A549 (cell line): Measurements from ENCODE around the gene TEKTIP1. TPM values are rescaled to one million over a fixed set of nuclear protein-coding genes. Genes with fewer than 3 reads are reported as not detected.
A peak's percentile ranks its signal among the peaks of the same experiment; 100 is the strongest.

ENCODE experiments used
- ATAC-seq, 2 experiments: fragments of 200-7000 bp in 1 of 2; fragments of >200 bp in 1 of 2; cut with Nextera tagmentation in 1 of 2; cut with Tn5 transposase in 1 of 2; 3 replicates each; pipeline versions ENCODE4 v1.8.0 to v1.9.1; 2018 to 2020; ENCODE audit warnings: mild to moderate bottlenecking in 1 of 2, moderate library complexity in 1 of 2
- CTCF ChIA-PET: fragments of 300-600 bp; sonication (Branson Sonifier 250); formaldehyde crosslinking; extraction: SDS; loops from one replicate; lab custom pipeline; 2021; ENCODE audit warnings: antibody characterized with exemption, inconsistent platforms; lab: Yijun Ruan, JAX
- POLR2A ChIA-PET: fragments of 350-600 bp; formaldehyde crosslinking; extraction: SDS; loops from one replicate; lab custom pipeline; 2021; ENCODE audit warnings: antibody characterized with exemption, inconsistent platforms; lab: Yijun Ruan, JAX
- DNase-seq, 2 experiments: peaks; one replicate each; pipeline versions ENCODE4 v3.0.0 to v3.0.0-alpha.2; 2011 to 2016; ENCODE audit warnings: low read depth in 1 of 2, low spot score in 1 of 2
- FAIRE-seq: peaks from 2 replicates; lab custom pipeline; 2011; peaks lifted over from hg19 to GRCh38; lab: Jason Lieb, UNC
- H3K27ac ChIP-seq, 2 experiments: fragments of >200 bp; sonication (Bioruptor Twin); formaldehyde crosslinking; 3 replicates each; pipeline ENCODE4 v1.5.1; 2016 to 2017
- H3K4me1 ChIP-seq: fragments of >200 bp; sonication (Bioruptor Twin); formaldehyde crosslinking; 3 replicates; pipeline ENCODE4 v1.6.1; 2016
- H3K4me2 ChIP-seq: fragments of >200 bp; sonication (Bioruptor Twin); formaldehyde crosslinking; 3 replicates; pipeline ENCODE4 v1.6.1; 2016
- H3K4me3 ChIP-seq: fragments of >200 bp; sonication (Bioruptor Twin); formaldehyde crosslinking; 3 replicates; pipeline ENCODE4 v1.5.1; 2016
- H3K9me3 ChIP-seq: fragments of >200 bp; sonication (Bioruptor Twin); formaldehyde crosslinking; 3 replicates; pipeline ENCODE4 v1.6.1; 2016
- CEBPB ChIP-seq, 2 experiments: fragments of >200 bp in 1 of 2; sonication (Bioruptor Twin) in 1 of 2; formaldehyde crosslinking in 1 of 2; IDR thresholded peaks; 2 replicates each; pipeline ENCODE4 v1.6.1; 2012 to 2016
- EHMT2 ChIP-seq: fragments of 200-600 bp; sonication (generic); IDR thresholded peaks from 2 replicates; pipeline ENCODE4 v1.6.1; 2016; ENCODE audit warnings: antibody characterized with exemption, low read depth, mild to moderate bottlenecking, moderate library complexity
- FOXS1 ChIP-seq: fragments of 250-450 bp; sonication (Bioruptor Pico); IDR thresholded peaks from 2 replicates; pipeline ENCODE4 v1.5.0; 2020; ENCODE audit warnings: mild to moderate bottlenecking, moderate library complexity
- GATA3 ChIP-seq: IDR thresholded peaks from 2 replicates; pipeline ENCODE4 v1.6.1; 2012; ENCODE audit warnings: borderline replicate concordance
- HEYL ChIP-seq: fragments of 250-450 bp; sonication (Bioruptor Pico); IDR thresholded peaks from 2 replicates; pipeline ENCODE4 v1.8.0; 2021; ENCODE audit warnings: mild to moderate bottlenecking, moderate library complexity
- HOXB5 ChIP-seq: fragments of 250-450 bp; sonication (Bioruptor Pico); IDR thresholded peaks from 2 replicates; pipeline ENCODE4 v1.5.0; 2020; ENCODE audit warnings: mild to moderate bottlenecking, moderate library complexity
- JUNB ChIP-seq: fragments of >200 bp; sonication (Bioruptor Twin); formaldehyde crosslinking; IDR thresholded peaks from 2 replicates; pipeline ENCODE4 v1.6.1; 2016
- KDM1A ChIP-seq: fragments of 200-600 bp; sonication (generic); IDR thresholded peaks from 2 replicates; pipeline ENCODE4 v1.6.1; 2016; ENCODE audit warnings: low read depth, mild to moderate bottlenecking
- KDM5A ChIP-seq: fragments of 200-600 bp; sonication (generic); IDR thresholded peaks from 2 replicates; pipeline ENCODE4 v1.6.1; 2016; ENCODE audit warnings: antibody characterized with exemption, mild to moderate bottlenecking
- MYC ChIP-seq: IDR thresholded peaks from 2 replicates; pipeline ENCODE4 v1.6.1; 2012; ENCODE audit warnings: mild to moderate bottlenecking, inconsistent platforms, low read length, improper control_type of control experiment, borderline replicate concordance
- NFE2L2 ChIP-seq: fragments of 150-350 bp; conservative IDR thresholded peaks from 2 replicates; pipeline ENCODE4 v1.6.1; 2014; ENCODE audit warnings: low read length
- NR3C1 ChIP-seq: fragments of >200 bp; sonication (Bioruptor Twin); formaldehyde crosslinking; IDR thresholded peaks from 3 replicates; pipeline ENCODE4 v1.6.1; 2017
- POLR2A ChIP-seq: IDR thresholded peaks from 2 replicates; pipeline ENCODE4 v1.6.1; 2012; ENCODE audit warnings: mild to moderate bottlenecking, low read length
- RAD21 ChIP-seq, 2 experiments: fragments of >200 bp in 1 of 2; sonication (Bioruptor Twin) in 1 of 2; formaldehyde crosslinking in 1 of 2; IDR thresholded peaks in 1 of 2; conservative IDR thresholded peaks in 1 of 2; 2 replicates in 1 of 2; 3 replicates in 1 of 2; pipeline ENCODE4 v1.6.1; 2012 to 2018; ENCODE audit warnings: inconsistent platforms in 1 of 2
- RARB ChIP-seq: fragments of 250-450 bp; sonication (Bioruptor Pico); IDR thresholded peaks from 2 replicates; pipeline ENCODE4 v1.8.0; 2021; ENCODE audit warnings: mild to moderate bottlenecking, moderate library complexity
- RCOR1 ChIP-seq: fragments of 150-350 bp; IDR thresholded peaks from 2 replicates; pipeline ENCODE4 v1.6.1; 2014; ENCODE audit warnings: antibody characterized with exemption, low read length, low read depth
- RFX5 ChIP-seq: fragments of 450-650 bp; IDR thresholded peaks from 2 replicates; pipeline ENCODE4 v1.7.1; 2014; ENCODE audit warnings: antibody characterized with exemption, mild to moderate bottlenecking, moderate library complexity
- RNF2 ChIP-seq: fragments of 200-600 bp; sonication (generic); IDR thresholded peaks from 2 replicates; pipeline ENCODE4 v1.6.1; 2016; ENCODE audit warnings: low read depth, mild to moderate bottlenecking, antibody characterized with exemption, moderate library complexity, borderline replicate concordance
- SMC3 ChIP-seq: fragments of >200 bp; sonication (Bioruptor Twin); formaldehyde crosslinking; IDR thresholded peaks from 3 replicates; pipeline ENCODE4 v1.6.1; 2018; ENCODE audit warnings: inconsistent platforms
- SREBF2 ChIP-seq: fragments of 450-650 bp; IDR thresholded peaks from 2 replicates; pipeline ENCODE4 v1.6.1; 2014; ENCODE audit warnings: mild to moderate bottlenecking, moderate library complexity
- ZC3H11A ChIP-seq: fragments of 450-650 bp; IDR thresholded peaks from 2 replicates; pipeline ENCODE4 v1.6.1; 2014; ENCODE audit warnings: antibody characterized with exemption, mild to moderate bottlenecking
- ZSCAN20 ChIP-seq: fragments of 250-450 bp; sonication (Bioruptor Pico); IDR thresholded peaks from 2 replicates; pipeline ENCODE4 v1.8.0; 2022; ENCODE audit warnings: mild to moderate bottlenecking, moderate library complexity
- WGBS: methylation state at CpG from one replicate; pipeline ENCODE4 v1.1.6; 2017; ENCODE audit errors: missing lambda C conversion rate; 5-methylcytosine and 5-hydroxymethylcytosine counted together
- polyA plus RNA-seq, 4 experiments: library from polyadenylated mRNA; depleted of rRNA in 3 of 4; stranded (reverse); fragments of >200 nt; fragmentation: RNase III in 1 of 4; extraction: RNeasy Plus Mini Kit Qiagen cat#74134 plus additional on column Dnase treatment in 1 of 4; gene quantifications; 2 replicates in 3 of 4; 3 replicates in 1 of 4; pipeline ENCODE4 v1.2.3, GENCODE V29; 2011 to 2017
- TF ChIP-seq, protein P1 (sequence below): fragments of 450-650 bp; IDR thresholded peaks from 2 replicates; pipeline ENCODE4 v1.6.1; 2014; ENCODE audit warnings: antibody characterized with exemption
- TF ChIP-seq, protein P2 (sequence below): fragments of 250-450 bp; sonication (Bioruptor Pico); IDR thresholded peaks from 2 replicates; pipeline ENCODE4 v1.5.0; 2021; ENCODE audit warnings: mild to moderate bottlenecking, moderate library complexity, borderline replicate concordance
- TF ChIP-seq, protein P3 (sequence below): fragments of >200 bp; sonication (Bioruptor Twin); formaldehyde crosslinking; IDR thresholded peaks from 2 replicates; pipeline ENCODE4 v1.6.1; 2016
- TF ChIP-seq, protein P4 (sequence below): IDR thresholded peaks from 2 replicates; pipeline ENCODE4 v1.6.1; 2012
- TF ChIP-seq, protein P5 (sequence below): IDR thresholded peaks from 2 replicates; pipeline ENCODE4 v1.6.1; 2012; ENCODE audit warnings: low read depth, borderline replicate concordance
- TF ChIP-seq, protein P6 (sequence below): fragments of >200 bp; sonication (Bioruptor Twin); formaldehyde crosslinking; IDR thresholded peaks from 3 replicates; pipeline ENCODE4 v1.5.1; 2016

The TEKTIP1 gene
- polyA plus RNA-seq, 2 of the 4 experiments (the other 2 are of a cell fraction) = not detected

DNA sequence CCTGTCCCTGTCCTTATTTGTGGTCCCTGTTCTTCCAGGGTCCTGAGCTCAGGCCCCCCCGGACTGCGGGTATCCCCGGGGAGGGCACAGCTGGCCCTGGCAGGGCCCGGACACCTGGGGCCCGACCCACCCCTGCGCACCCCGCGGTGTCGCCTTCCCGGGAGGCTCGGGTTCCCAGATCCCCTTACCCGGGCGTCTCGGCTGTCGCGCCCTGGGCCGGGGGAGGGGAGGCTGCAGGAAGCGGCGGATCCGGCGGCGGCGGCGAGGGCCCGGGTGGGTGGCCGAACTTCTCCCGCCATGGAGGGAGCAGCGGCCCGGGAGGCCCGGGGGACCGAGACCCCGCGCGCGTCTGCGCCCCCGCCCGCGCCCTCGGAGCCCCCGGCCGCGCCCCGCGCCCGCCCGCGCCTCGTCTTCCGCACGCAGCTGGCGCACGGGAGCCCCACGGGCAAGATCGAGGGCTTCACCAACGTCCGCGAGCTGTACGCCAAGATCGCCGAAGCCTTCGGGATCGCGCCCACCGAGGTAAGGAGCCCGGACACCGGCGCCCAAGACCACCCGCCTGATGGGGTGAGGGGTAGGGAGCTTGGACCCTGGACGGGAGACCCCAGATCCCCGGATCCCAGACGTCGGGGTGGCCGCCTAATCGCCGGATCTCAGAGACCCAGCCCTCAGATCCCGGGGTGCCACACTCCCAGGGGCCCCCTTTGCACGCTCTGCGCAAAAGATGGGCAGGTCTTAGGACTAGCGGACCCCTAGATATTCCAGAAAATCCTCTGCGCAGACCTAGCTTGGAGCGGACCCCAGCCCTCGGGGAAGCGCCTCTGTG lies 46.5 kb downstream of the TEKTIP1 start, which contains the start of gene GIPC3:
Gene GIPC3, plus strand, starts transcription at position 178 of the 826 bp plus-strand sequence. Its CDS starts 120 bp downstream, at position 298.
- ATAC-seq (no peak), FAIRE-seq (no peak), DNase-seq (no peak)
- CTCF ChIA-PET = interaction anchor here (0.6 to 4.0 kb wide), 14 partner anchors 10 to 267 kb away, joined by 3 to 43 read pairs (median 4); no protein-coding TSS in a partner anchor
- Histone ChIP-seq H3K4me2 (peak within 1 kb of the TSS; percentile 85), H3K27ac (peak within 1 kb of the TSS in 1 of 2 experiments; percentile 81; a peak in 3 of 6 replicates), H3K4me1 (peaks cover 11% of the 10 kb centered on the region; the same call in 1 of the 3 replicates), H3K4me3 (peak within 1 kb of the TSS; percentile 34), H3K9me3 (no peaks in the 10 kb centered on the region)
- no CpG with 5 or more reads among the region's 84 CpGs for WGBS
- TF ChIP-seq POLR2A (no peak), RARB (CRISPR knock-in tag) (no peak), ZSCAN20 (CRISPR knock-in tag) (no peak), RNF2 (no peak), HOXB5 (CRISPR knock-in tag) (no peak)
- TF ChIP-seq, protein P1, sequence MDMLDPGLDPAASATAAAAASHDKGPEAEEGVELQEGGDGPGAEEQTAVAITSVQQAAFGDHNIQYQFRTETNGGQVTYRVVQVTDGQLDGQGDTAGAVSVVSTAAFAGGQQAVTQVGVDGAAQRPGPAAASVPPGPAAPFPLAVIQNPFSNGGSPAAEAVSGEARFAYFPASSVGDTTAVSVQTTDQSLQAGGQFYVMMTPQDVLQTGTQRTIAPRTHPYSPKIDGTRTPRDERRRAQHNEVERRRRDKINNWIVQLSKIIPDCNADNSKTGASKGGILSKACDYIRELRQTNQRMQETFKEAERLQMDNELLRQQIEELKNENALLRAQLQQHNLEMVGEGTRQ = no peak
- TF ChIP-seq, protein P2, sequence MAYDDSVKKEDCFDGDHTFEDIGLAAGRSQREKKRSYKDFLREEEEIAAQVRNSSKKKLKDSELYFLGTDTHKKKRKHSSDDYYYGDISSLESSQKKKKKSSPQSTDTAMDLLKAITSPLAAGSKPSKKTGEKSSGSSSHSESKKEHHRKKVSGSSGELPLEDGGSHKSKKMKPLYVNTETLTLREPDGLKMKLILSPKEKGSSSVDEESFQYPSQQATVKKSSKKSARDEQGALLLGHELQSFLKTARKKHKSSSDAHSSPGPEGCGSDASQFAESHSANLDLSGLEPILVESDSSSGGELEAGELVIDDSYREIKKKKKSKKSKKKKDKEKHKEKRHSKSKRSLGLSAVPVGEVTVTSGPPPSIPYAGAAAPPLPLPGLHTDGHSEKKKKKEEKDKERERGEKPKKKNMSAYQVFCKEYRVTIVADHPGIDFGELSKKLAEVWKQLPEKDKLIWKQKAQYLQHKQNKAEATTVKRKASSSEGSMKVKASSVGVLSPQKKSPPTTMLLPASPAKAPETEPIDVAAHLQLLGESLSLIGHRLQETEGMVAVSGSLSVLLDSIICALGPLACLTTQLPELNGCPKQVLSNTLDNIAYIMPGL (CRISPR knock-in tag) = no peak
- TF ChIP-seq, protein P3, sequence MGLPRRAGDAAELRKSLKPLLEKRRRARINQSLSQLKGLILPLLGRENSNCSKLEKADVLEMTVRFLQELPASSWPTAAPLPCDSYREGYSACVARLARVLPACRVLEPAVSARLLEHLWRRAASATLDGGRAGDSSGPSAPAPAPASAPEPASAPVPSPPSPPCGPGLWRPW = no peak
- TF ChIP-seq, protein P4, sequence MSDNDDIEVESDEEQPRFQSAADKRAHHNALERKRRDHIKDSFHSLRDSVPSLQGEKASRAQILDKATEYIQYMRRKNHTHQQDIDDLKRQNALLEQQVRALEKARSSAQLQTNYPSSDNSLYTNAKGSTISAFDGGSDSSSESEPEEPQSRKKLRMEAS = no peak
- POLR2A ChIA-PET = no interaction called here

DNA sequence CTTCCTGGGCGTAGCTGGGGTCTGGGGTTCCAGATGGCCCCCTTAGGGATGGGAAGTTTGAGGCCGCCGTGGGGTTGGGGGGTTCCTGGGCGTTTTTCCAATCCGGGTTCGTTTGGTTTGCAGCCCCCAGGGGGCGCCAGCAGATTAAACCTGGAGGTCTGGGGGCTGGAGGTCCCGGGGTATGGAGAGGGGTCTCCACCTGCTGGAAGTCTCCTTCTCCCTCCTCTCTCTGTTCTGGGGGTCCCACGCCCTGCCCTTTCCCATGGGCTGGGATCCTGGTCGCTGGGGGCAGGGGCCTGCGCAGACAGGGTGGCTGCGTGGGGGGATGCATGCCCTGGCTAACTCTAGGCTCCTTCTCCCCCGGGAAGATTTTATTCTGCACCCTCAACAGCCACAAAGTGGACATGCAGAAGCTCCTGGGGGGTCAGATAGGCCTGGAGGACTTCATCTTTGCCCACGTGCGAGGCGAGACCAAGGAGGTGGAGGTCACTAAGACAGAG lies 47.2 kb downstream of the TEKTIP1 start:
- FAIRE-seq (no peak), DNase-seq (no peak), ATAC-seq (peak in 1 of 2 experiments; percentile 51; a peak in 3 of 6 replicates)
- 67% methylated on average over 3 of the region's 16 CpGs for WGBS
- peak overlapping the region in 1 of 2 experiments; percentile 81; a peak in 3 of 6 replicates for H3K27ac ChIP-seq
- H3K9me3 ChIP-seq = peaks cover 5% of the 10 kb centered on the region; the same call in 2 of the 3 replicates
- ChIA-PET CTCF (interaction anchor here (0.6 to 4.0 kb wide), 15 partner anchors 10 to 101 kb away, joined by 3 to 43 read pairs (median 3); no protein-coding TSS in a partner anchor), POLR2A (no interaction called here)
- peak overlapping the region; percentile 34; the same call in 2 of the 3 replicates for H3K4me3 ChIP-seq
- peaks cover 11% of the 10 kb centered on the region; the same call in 1 of the 3 replicates for H3K4me1 ChIP-seq
- H3K4me2 ChIP-seq = peak overlapping the region; percentile 85
- no peak for TF ChIP-seq HEYL (CRISPR knock-in tag)
- TF ChIP-seq SMC3 = peak; percentile 43; the same call in 2 of the 3 replicates
- no peak for TF ChIP-seq HOXB5 (CRISPR knock-in tag)
- no peak for TF ChIP-seq ZC3H11A
- TF ChIP-seq KDM5A = no peak
- TF ChIP-seq NR3C1 = no peak
- TF ChIP-seq KDM1A = no peak
- TF ChIP-seq SREBF2 = no peak
- TF ChIP-seq JUNB = no peak
- TF ChIP-seq, protein P5, sequence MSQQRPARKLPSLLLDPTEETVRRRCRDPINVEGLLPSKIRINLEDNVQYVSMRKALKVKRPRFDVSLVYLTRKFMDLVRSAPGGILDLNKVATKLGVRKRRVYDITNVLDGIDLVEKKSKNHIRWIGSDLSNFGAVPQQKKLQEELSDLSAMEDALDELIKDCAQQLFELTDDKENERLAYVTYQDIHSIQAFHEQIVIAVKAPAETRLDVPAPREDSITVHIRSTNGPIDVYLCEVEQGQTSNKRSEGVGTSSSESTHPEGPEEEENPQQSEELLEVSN = no peak
- TF ChIP-seq RFX5 = no peak
- no peak for TF ChIP-seq EHMT2
- TF ChIP-seq, protein P1 = no peak
- TF ChIP-seq, protein P6, sequence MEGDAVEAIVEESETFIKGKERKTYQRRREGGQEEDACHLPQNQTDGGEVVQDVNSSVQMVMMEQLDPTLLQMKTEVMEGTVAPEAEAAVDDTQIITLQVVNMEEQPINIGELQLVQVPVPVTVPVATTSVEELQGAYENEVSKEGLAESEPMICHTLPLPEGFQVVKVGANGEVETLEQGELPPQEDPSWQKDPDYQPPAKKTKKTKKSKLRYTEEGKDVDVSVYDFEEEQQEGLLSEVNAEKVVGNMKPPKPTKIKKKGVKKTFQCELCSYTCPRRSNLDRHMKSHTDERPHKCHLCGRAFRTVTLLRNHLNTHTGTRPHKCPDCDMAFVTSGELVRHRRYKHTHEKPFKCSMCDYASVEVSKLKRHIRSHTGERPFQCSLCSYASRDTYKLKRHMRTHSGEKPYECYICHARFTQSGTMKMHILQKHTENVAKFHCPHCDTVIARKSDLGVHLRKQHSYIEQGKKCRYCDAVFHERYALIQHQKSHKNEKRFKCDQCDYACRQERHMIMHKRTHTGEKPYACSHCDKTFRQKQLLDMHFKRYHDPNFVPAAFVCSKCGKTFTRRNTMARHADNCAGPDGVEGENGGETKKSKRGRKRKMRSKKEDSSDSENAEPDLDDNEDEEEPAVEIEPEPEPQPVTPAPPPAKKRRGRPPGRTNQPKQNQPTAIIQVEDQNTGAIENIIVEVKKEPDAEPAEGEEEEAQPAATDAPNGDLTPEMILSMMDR = peak; percentile 46
- TF ChIP-seq GATA3 = no peak
- TF ChIP-seq RCOR1 = no peak
- TF ChIP-seq MYC = no peak
- TF ChIP-seq, protein P3 = no peak
- TF ChIP-seq CEBPB (IDR thresholded peaks at IDR 0.05) = no peak
- no peak for TF ChIP-seq FOXS1 (CRISPR knock-in tag)
- TF ChIP-seq NFE2L2 = no peak
- peak; percentile 44 to 51; a peak in 3 of 5 replicates for TF ChIP-seq RAD21 (conservative IDR thresholded peaks at IDR 0.05 in 1 of 2, IDR thresholded peaks at IDR 0.05 in 1 of 2)
